NOMO-1 treated with DMSO at 0.1 percent for 48 hours (cell line): ENCODE data around the gene WDFY2.
"Not testable (repeated sequence)": the region's sequence is repeated elsewhere in the genome, so short reads cannot be mapped to it uniquely, and the experiment has no call there.

Experiments used
- DNase-seq: peaks from one replicate; lab custom pipeline; 2025; ENCODE audit not compliant: unreplicated experiment; lab: John Stamatoyannopoulos, UW

WDFY2 gene

GRCh38 chr13:51629491-51630287 lies 45.4 kb downstream of the WDFY2 start:
- no peak for DNase-seq

- no peak for DNase-seq
These were observed 46.0 kb downstream of the WDFY2 start for GRCh38 chr13:51630288-51630615.

GRCh38 chr13:51632591-51633362 lies 48.5 kb downstream of the WDFY2 start:
- no peak for DNase-seq

- DNase-seq = peak; percentile 41
These were observed 51.0 kb downstream of the WDFY2 start for GRCh38 chr13:51635137-51635878.

- no peak for DNase-seq
These were observed 52.2 kb downstream of the WDFY2 start for GRCh38 chr13:51636349-51636890.

GRCh38 chr13:51637852-51638215 lies 53.6 kb downstream of the WDFY2 start:
- DNase-seq = no peak

GRCh38 chr13:51638216-51638871 lies 54.1 kb downstream of the WDFY2 start:
- DNase-seq = no peak

DNA sequence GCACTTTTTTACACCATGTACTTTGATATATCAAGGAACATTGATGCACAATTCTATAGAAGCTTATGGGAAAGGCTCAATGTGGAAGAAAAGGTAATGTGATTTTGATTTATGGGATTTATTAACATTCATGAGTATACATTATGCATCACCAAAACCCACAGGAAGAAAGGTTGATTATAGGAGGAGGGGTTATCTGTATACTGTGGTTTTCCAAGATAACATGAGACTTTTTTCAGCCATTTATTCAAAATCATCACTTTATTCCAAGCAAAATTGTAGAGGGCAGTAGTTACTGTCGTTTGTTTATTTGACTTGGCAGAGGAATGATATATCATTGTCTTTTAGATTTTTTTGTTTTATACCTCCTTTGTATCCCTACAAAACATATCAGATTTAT lies 54.9 kb downstream of the WDFY2 start:
- DNase-seq = no peak

DNA sequence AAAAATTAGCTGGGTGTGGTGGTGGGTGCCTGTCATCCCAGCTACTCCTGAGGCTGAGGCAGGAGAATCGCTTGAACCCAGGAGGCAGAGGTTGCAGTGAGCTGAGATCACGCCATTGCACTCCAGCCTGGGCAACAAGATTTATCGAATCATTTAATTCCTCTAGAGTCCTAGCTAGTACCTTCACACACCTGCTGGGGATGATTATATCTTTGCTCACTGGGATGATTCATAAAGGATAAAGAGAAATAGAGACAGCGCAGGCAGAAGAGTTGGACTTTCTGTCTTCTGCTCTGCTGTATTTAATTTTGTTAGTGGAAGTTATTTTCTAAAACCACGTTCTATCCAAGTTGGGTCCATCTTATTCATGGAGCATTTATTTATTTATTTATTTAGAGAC lies 56.4 kb downstream of the WDFY2 start:
- DNase-seq = not testable (repeated sequence)

DNA sequence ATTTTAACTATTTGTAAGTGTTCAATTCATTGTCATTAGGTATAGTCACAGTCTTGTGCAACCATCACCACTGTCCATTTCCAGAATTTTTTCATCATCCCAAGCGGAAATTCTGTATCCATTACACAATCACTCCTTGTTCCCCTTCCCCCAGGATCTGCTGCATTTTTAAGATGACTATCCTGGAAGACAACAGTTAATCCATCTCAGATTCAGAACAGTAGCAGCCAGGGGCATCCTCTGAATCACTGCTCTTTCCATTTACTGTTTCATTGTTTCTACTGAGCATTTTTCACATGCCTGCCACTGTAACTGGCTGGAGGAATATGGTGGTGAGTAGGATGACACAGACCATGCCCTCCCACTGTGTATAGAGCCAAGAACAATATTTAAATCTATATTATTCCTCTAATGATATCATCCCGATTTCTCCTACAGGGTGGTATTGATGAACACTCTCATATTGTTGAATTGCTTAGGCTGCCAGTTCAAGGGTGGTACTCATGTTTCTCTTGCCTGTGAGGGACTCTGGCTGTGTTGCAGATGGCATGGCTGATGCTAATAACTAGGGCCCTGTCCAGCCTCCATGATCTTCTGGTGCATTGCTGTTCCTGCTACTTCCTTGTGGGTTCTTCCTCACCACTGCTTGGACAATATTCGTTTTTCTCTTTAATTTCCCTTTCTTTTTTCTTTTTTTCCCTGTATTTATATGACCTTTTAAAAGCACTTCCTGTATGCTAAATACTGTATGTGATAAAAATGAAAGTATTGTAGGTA lies 59.0 kb downstream of the WDFY2 start:
- no peak for DNase-seq

- DNase-seq = peak; percentile 40
These were observed 59.6 kb downstream of the WDFY2 start for GRCh38 chr13:51643882-51644281.

- peak; percentile 40 for DNase-seq
These were observed 60.4 kb downstream of the WDFY2 start for GRCh38 chr13:51644654-51645053.

DNA sequence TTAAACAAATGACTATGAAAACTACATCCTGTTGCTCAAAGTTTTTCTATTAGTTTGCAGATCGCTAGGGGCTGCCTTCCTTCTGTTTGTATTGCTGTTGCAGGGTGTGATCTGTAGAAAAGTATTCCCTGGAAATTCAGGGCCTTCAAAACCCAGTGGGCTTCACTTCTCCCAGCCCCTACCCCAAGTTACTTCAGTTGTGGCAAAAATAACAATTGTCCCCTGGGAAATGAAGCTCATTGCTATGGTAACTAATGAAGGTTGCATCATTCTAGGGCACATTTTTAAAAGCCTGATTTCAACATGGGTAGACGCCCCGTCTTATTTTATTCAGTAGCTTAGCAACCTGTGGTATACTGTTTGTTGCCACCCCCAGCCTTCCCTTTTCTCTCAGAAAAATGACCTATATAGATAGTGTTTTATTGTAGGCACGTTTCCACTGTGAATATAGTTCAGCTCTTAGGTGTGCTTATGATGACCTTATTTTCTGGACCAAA lies 60.9 kb downstream of the WDFY2 start:
- peak; percentile 95 for DNase-seq

GRCh38 chr13:51645761-51646670 lies 61.8 kb downstream of the WDFY2 start:
- no peak for DNase-seq

GRCh38 chr13:51647067-51647466 lies 62.8 kb downstream of the WDFY2 start:
- DNase-seq = no peak

DNA sequence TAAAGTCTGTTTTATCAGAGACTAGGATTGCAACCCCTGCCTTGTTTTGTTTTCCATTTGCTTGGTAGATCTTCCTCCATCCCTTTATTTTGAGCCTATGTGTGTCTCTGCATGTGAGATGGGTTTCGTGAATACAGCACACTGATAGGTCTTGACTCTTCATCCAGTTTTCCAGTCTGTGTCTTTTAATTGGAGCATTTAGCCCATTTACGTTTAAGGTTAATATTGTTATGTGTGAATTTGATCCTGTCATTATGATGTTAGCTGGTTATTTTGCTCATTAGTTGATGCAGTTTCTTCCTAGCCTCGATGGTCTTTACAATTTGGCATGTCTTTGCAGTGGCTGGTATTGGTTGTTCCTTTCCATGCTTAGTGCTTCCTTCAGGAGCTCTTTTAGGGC lies 67.9 kb downstream of the WDFY2 start:
- not testable (repeated sequence) for DNase-seq

DNA sequence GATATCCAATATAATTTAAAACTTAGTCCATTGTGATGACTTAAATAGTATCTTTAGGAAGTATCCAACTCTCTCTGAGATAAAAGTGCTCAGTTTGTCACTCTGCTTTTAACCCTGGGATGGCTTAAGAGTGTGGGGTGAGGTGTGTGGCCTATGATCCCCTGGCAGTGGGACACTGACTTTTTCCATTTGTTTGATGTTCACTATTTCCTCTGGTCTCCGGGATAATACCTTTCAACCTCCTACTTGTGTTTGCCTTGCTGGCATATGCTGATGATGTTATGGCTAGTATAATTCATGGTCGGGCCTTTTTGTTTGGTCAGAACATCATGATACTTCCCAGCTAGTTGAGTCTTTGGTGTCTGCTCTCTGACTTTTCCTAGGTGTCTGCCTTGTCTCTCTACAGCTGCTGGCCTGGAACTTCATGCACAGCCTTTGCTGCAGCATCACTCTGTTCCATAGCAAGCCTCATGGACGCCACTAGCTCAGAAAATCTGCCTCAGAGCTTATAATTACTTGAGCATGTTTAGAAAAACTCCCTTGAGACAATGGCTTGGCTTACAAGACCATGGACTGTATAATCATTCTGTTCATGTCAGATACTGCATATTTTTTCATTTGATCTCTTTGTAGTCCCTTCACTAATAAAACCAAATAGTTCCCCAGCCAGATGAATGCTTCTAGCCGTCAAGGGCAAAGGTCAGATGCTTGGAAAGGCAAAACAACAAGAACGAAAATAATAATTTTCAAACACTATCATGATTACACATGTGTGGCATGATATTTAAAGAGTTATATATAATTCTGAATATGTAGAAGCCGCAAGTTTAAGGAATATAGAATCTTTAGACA lies 75.2 kb downstream of the WDFY2 start:
- no peak for DNase-seq

DNA sequence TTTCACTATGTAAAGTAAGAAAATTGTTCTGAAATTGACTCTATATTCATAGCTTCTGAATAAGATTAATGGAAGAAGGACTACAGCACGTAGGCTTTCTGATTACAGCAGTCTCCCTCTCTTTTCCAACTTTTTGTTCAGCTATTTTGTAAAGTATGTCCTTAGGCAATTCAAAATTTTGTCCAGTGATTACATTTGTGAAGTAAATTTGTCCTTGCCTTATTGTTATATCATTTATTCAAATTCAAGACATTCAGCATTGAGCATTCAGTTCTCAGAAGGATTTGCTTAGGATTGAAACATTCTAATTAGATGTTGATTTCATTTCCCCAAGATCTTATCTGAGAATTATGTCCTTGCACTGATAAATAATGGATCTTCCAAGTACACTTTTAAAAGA lies 76.6 kb downstream of the WDFY2 start:
- DNase-seq = no peak
